Raji (cell line): ENCODE data around the gene VSTM4.

Experiments
- POLR2A ChIP-seq: IDR thresholded peaks from 2 replicates; pipeline ENCODE4 v1.6.1; 2011; ENCODE audit warnings: low read depth, low read length, control low read depth; ENCODE audit not compliant: insufficient read depth

Gene VSTM4

GRCh38 chr10:49133706-49134248, 18.5 kb upstream of the VSTM4 start, which contains the start of gene FAM170B:
TSS of gene FAM170B (minus strand) at chr10:49134021. CDS start at chr10:49133918, 103 bp downstream.
- TF ChIP-seq POLR2A, result no peak

GRCh38 chr10:49132362-49132737, 17.0 kb upstream of the VSTM4 start:
- no peak for TF ChIP-seq POLR2A

- no peak for TF ChIP-seq POLR2A
Measured at GRCh38 chr10:49131507-49132361, 16.4 kb upstream of the VSTM4 start.

- no peak for TF ChIP-seq POLR2A
Measured at GRCh38 chr10:49129376-49129775, 14.1 kb upstream of the VSTM4 start.

- no peak for TF ChIP-seq POLR2A
Measured at GRCh38 chr10:49128854-49129253, 13.5 kb upstream of the VSTM4 start.

GRCh38 chr10:49123981-49124950, 8.9 kb upstream of the VSTM4 start:
- TF ChIP-seq POLR2A, result no peak

GRCh38 chr10:49120911-49121310, 5.6 kb upstream of the VSTM4 start:
- no peak for TF ChIP-seq POLR2A

- TF ChIP-seq POLR2A, result no peak
Measured at GRCh38 chr10:49119746-49120145, 4.4 kb upstream of the VSTM4 start.

- no peak for TF ChIP-seq POLR2A
Measured at GRCh38 chr10:49118430-49119074, 3.2 kb upstream of the VSTM4 start.

GRCh38 chr10:49117376-49118070, 2.2 kb upstream of the VSTM4 start:
- no peak for TF ChIP-seq POLR2A

GRCh38 chr10:49116509-49117375, 1.4 kb upstream of the VSTM4 start:
- no peak for TF ChIP-seq POLR2A

GRCh38 chr10:49115796-49116508, 630 bp upstream of the VSTM4 start:
- no peak for TF ChIP-seq POLR2A

- TF ChIP-seq POLR2A, result no peak
Measured at GRCh38 chr10:49114718-49115014, 656 bp downstream of the VSTM4 start.
